ENCODE results near the gene B3GALNT2.

Gene B3GALNT2

DNA sequence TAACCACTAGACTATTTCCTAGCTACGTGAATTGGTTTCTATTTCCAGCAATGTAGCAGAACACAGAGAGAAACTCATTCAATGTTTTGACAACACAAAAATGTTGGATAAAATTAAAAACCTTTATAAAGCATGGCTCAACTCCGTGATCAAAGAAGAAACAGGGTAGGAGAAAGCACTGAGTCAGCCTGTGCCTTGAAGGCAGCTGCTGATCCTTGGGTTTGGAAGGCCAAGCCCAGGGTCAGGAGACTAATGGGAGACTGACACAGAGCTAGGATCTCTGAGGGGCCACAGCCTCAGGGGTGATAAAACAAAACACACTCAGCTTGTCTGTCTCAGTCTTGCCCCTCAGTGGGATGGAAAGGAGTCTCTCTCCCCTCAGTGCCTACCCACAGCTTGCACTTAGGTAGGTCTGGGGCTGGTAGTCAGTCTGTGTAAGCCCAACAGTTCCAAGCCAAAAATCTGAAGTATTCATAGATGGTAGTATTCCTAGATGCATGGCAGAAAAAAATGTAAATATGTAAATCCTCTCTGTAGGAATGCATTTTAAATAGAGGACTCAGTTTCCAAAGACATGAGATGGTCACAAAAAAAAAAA is 53.3 kb downstream of the B3GALNT2 start:
- DNase-seq = no peak

DNA sequence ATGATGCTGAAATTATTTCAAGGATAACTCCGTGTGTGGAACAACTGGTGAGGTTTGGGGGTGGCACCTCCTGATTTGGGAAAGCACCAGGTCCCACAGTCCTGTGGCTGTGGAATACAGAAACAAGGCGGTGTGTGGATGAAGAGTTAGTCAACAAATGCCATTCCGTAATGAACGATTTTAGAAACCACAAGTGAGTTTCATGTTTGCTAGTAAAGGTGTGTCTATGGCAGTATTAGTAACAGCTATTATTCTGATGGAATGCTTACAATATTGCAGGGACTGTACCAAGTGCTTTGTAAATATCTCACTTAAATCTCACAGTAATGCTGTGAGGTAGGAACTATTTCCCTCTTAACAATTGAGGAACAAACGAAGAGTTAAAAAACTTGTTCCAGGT is 53.8 kb downstream of the B3GALNT2 start:
- no peak for DNase-seq

DNA sequence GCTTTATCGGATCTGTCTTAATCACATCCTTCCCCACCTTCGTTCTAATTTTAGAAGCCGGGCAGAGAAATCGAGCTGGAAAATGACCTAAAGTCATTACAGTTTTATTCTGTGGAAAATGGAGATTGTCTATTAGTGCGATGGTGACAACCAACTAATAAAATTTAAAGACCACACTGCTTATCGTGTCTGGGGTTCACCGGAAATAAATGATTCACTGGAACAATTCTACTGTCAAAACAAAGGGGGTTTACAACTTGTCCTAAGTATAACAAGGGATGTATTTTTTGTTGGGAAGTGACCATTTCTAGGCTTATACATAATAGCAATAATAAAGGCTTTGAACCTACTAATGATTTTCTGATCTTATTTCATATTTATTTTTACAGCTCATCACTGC is 55.6 kb downstream of the B3GALNT2 start:
- DNase-seq = no peak

DNA sequence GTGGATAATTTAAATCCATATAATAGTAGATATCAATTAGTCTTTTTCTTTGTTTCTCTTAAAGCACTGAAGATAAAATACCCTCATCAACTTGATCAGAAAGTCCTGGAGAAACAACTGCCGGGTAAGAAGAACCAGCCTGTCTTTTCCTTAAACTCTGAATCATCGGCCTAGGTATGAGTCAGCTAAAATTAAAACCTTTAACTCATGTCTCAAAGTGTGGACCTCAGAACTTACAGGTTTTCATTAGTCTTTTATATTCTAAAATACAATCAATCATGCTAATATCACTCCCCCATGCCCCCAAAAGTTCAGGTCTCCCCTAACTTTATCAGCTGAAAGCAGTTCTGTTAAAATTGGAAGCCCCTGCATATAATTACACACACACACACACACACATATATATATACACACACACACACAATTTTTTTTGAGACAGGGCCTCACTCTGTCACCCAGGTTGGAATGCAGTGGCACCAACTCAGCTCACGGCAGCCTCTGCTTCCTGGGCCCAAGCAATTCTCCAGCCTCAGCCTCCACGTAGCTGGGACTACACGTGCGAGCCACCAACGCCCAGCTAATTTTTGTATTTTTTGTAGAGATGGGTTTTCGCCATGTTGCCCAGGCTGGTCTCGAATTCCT is 61.3 kb downstream of the B3GALNT2 start:
- no peak for DNase-seq

DNA sequence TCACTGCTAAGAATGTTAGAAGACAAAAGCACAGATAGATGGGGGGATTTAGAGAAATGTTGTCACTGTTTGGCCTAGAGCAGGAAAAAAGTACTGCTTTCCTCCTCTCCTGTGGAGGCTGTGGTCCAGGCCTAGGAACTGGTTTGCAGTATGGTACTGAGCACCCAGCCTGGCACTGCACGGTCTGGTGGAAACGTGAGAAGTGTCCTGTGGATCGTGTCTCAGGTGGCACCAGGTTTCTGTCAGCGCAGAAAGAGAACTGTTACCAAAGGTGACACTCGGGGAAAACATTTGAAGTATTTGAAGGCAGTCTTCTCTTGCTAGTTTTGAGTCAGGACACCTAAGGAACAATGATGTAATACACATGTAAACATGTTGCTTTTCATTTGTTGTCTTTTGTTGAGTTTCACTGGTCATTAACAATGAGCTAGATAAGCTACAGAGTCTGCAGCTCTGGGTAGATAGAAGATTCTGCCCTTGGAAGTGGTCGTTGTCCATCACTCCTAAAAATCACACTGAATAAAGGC is 63.0 kb downstream of the B3GALNT2 start:
- no peak for DNase-seq

DNA sequence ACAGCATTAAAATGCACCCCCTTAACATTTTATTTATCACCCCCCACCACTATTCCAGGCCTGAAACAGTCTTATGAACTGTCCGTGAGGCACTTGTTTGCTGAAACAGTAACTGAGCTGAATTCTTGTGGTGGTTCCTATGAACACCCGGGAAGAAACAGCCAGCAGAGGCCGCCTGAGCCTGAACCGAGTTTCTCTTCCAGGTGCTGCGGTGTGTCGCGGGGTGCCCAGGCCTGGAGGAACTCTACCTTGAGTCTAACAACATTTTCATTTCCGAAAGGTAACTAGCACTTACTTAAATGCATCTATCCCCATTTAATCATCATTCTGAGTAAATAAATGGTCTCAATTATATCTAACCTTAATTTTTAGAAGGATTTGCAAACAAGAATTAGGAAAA is 70.3 kb downstream of the B3GALNT2 start:
- no peak for DNase-seq

DNA sequence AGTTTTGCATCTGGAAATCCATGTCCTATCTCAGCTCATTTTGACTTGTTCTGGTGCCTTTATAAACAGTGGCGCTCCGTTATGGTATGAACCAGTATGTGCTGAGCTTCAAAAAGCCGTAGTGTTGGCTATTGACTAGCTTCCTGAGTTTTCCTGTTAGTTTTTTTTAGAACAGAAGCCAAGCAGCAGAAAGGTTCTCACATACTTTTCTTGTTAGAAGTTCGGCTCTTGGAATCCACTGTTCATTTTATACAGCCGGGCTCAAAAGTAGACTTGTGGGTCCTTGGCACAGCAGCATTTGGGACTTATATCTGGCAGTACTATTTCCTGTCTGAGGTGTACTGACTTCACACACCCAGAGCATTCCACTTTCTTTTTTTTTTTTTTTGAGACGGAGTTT is 73.3 kb downstream of the B3GALNT2 start:
- DNase-seq = no peak

DNA sequence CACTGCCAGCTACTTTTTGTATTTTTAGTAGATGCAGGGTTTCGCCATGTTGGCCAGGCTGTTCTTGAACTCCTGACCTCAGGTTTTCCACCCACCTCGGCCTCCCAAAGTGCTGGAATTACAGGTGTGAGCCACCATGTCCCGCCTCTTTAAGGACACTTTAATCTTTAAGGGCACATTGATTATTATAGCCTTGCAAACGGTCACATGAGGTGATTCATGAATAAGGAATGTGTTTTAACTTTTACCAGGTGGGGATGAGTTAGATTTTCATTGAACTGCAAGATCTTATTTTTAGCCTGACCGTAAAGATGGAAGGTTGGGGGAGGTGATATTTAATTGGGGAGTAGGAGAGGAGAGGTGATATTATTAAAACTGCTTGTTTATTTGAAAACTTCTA is 75.1 kb downstream of the B3GALNT2 start:
- no peak for DNase-seq

DNA sequence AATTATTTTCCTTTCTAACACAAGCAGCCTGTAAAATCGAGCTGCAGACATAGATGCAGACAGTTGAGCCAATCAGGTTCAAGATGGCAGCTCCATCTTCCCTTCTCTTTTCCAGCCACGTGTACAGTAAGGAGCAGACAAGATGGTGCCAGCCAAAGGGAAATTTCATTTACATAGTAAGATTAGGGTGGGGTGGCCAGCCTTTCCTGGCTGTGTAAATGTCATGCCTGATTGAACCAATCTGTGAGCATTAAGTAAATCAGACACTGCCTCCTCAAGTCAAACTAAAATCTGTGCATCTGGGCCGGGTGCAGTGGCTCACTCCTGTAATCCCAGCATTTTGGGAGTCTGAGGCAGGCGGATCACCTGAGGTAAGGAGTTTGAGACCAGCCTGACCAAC is 76.8 kb downstream of the B3GALNT2 start:
- DNase-seq = no peak

DNA sequence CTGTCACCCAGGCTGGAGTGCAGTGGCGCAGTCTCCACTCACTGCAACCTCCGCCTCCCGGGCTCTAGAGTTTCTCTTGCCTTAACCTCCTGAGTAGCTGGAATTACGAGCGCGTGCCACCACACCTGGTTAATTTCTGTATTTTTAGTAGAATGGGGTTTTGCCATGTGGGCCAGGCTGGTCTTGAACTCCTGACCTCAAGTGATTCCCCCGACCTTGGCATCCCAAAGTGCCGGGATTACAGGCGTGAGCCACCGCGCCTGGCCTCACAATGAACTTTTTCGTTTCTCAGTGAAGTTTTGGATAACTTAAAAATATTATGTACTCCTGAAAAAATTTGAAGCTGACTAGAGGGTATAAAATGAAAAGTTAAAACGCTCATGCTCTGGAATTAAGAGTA is 77.6 kb downstream of the B3GALNT2 start:
- no peak for DNase-seq

DNA sequence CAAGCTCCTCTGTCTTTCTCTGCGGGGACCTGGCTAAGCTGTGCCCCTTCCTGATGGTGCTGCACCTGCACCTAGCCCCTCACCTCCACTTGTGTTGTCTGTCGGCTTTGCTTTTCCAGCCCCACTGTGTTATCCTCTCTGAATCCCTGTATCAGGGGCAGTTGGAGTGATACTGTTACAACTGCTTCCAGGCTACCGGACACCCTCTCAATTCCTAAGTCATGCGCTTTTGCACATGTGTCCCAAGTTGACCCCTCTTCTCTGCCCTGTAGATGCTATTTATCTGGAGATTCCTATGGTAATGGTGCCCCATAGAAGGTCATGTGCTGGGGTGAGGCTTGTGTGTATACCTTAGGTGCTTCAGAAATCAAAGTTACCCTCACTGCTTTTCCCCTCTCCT is 78.1 kb downstream of the B3GALNT2 start:
- DNase-seq = no peak

DNA sequence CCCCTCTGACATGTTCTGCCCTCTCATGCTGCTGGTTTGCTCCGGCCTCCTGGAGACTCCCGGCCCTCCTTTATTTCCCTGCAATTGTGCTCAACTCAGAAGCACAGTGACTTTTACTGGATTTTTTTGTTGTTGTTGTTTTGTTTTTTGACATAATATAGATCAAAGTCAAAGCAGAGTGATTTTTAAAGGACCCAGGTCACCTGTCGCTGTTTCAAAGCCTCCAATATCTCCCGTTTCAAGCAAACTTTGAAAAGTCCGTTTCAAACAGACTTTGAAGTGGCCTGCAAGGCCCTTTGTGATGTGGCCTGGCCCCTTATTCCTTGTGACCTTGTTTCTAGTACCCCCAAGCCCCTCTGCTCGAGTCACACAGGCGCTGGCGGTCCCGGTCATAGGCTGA is 78.9 kb downstream of the B3GALNT2 start:
- no peak for DNase-seq

DNA sequence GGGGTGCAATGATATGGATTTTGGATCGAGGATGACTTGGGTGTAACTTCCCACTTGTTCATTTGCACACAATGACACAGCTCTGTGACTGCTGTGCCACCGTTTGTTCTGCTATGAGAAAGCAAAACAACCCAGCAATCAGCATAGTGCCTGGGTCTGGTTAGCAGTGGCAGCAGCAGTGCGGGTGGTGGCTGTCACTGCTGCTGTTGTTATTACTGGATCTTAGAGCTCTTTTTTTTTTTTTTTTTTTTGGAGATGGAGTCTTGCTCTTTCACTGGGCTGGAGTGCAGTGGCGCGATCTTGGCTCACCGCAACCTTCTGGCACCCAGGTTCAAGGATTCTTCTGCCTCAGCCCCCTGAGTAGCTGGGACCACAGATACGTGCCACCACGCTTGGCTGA is 80.2 kb downstream of the B3GALNT2 start:
- DNase-seq = no peak

DNA sequence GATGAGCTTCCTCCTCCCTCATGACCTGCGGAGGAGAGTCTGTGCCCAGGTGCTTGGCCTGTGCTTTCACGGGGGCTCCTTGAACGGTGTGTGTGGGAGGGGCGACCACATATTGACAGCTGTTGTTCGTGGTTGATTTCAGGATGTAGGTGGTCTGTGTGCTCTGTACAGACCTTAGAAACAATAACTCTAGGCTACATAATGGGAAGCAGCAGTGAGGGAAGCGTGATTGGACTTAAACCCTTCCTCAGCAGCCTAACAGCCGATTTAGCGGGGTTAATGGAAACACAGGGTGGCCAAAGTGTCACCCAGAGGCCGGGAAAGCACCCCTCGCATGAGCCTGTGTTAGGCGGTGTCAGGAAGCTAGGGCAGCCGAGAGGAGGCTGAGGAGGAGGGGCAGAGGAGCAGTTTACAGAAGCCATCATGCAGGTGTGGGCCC is 81.0 kb downstream of the B3GALNT2 start:
- DNase-seq = no peak

DNA sequence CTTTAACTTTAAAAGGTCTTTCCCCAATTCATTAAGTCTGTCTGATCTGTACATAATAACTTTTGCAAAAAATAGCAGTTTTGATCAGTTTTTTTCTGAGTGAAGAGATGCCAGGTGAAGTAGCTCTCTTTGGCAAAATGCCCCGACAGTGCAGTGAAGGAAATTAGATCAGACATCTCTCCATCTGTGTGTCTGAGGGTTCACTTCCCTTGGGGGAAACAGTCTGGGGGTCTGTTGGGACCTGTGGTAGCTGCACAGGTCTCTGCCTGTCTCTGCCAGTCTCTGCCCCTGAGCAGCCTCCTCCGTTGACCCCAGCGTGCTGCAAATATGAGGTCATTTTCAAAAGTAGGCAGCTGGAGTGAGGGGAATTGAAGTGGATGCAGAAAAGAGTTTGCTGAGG is 82.5 kb downstream of the B3GALNT2 start:
- no peak for DNase-seq

DNA sequence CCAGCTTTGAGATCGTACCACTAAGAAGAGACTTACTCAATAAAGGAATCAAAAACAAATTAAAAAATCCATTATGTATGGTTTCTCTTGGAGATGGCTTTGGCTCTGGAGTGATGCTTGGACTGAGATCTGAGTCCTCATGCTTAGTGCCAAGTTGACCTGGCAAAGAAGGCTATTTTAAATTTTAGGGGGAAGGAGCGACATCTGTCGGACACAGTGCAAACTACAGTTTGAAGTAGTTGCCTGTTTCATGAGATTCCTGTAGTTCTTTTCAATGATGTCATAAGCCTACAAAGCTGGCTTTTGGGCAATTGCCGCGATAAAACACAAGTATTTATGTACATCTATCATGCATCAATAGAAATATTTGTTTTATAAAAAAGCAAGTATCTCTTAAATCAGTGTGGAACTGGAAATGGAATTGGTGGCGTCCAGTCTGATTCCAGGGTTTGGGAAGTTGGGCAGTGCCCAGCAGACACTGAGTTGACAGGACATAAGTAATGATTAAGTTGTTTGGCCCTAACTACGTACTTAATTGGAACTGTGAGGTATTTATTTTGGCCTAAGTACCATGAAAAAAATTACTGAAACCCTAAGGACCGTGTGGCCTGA is 87.1 kb downstream of the B3GALNT2 start:
- peak; percentile 70 for DNase-seq

DNA sequence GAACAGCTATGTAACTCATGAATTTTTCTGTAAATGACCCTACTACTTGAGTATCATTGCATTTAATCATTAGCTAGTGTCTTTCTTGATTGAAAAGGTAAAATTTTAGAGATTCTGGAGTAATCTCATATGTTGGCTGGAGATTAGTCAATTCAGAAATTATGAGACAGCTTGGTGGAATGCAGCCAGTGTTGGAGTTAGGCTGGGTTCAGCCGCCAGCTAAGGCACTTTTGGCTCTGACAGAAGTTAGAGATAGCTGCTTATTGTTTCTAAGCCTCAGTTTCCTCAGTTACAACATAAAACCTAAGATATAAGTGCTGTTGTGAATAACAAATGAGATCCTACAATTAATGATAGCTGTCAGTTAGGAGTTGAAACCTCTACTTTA is 87.6 kb downstream of the B3GALNT2 start:
- no peak for DNase-seq

DNA sequence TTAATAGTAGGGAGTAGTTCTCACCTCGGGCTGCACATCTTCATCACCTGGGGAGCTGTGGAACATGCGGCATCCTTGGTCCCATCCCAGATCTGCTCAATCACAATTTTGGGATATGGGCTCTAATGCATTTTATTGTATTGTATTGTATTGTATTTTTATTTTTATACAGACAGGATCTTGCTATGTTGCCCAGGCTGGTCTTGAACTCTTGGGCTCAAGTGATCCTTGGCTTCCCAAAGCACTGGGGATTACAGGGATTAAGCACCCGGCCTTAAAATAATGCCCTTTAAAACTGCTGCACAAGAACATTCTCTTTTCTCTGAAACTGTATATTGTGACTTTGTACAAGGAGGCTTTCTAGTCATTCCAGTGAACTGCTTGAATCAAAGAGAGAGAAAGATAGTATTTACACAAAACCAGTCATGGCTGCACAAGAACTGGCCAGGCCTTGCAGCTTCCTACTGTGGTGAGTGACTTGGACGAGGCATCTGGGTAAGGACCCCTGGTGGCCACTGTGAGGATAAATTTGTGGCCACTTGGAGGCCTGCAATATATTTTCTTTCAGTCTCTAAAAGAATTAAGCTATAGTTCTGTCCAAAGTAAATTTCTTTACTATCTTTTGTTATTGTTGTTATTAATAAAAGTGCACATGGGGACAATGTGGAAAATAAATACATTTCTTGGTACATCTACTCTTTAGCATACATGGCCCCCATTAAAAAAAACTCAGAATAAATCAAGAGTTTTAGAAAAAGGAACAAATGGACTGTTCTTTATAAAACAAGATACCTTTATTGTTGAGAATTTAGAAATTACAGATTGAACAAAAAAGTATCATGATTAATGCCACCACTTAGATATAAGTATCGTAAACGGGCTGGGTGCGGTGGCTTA is 89.0 kb downstream of the B3GALNT2 start:
- DNase-seq = peak; percentile 72

DNA sequence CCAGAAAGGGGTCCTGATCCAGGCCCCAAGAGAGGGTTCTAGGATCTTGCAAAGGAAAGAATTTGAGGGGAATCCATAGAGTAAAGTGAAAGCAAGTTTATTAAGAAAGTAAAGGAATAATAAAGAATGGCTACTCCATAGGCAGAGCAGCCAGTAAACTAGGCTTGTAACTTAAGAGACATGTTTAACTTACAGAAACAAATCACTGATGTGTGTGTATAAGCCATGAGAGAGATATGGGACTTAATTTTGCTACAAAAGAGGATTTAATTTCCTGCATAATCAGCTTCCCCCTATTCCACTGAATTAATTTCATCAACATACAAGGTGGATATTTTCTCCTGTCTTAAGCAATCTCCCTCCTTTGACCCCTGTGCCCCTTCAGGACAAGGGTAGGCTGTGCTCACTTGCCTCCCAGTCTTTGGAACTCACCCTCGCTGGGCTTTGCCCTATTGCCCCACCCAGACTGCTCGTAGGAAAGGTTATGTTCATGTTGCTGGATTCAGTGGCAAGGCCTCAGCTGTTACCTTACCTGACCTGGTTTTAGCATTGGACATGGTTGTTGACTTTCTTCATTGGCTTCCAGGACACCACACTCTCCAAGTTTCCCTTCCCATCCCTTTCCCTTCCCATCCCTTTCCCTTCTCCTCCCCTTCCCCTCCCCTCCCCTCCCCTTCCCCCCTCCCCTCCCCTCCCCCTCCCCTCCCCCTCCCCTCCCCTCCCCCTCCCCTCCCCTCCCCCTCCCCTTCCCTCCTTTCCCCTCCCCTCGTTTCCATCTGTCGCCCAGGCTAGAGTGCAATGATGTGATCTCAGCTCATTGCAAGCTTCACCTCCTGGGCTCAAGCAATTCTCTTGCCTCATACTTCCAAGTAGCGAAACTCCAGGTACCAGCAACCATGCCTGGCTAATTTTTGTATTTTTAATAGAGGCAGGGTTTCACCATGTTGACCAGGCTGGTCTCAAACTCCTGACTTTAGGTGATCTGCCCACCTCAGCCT is 92.5 kb downstream of the B3GALNT2 start:
- DNase-seq = no peak

DNA sequence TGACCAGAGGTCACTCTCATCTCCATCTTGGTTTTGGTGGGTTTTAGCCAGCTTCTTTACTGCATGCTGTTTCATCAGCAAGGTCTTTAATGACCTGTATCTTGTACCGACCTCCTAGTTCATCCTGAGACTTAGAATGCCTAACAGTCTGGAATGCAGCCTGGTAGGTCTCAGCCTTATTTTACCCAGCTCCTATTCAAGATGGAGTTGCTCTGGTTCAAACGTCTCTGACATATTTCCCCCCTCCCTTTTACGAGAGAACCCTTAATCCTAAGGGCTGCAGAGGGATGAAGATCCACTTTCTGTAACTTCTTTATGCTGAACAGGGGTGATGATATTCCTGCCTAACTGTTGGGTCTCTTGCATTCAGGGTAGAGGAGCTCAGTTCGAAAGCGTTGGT is 93.8 kb downstream of the B3GALNT2 start:
- no peak for DNase-seq

DNA sequence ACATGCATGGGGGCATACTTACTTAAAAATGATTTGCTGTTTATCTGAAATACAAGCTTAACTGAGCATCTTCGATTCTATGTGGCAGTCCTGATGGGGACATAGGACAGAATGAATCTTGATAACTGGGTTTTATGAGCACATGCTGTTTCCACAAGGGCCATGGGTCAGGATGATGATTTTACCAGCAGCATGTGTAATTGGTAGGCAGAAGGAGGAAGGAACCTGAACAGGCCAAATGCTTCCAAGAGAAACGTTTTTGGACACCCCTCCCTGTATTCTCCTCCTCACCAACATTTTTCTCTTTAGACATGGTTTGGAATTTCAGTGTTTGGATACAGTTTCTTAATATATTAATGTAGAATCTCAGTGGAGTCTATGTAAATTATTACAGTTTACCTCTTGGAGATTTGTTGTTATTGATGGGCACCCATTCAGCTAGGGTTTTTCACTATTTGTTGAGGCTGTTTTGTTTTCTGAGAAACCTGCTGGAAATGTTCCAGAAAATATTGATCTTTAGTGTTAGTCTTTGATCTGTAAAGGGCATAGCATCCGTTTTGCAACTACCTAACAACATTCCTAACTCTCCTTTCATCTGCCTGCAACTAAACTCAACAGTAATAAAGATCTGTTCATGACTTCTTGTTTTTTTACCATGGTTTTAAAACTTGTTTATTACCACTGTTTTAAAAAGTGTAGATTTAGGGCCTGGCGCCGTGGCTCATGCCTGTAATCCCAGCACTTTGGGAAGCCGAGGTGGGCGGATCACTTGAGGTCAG is 95.0 kb downstream of the B3GALNT2 start:
- no peak for DNase-seq

All from femur (tissue), 1 donor.